ENCODE results near the gene TSPO. TPM values are rescaled to one million over a fixed set of nuclear protein-coding genes. Genes with fewer than 3 reads are reported as not detected.
"Not testable (repeated sequence)": the region's sequence is repeated elsewhere in the genome, so short reads cannot be mapped to it uniquely, and the experiment has no call there.

Gene TSPO
- total RNA-seq = 134 TPM
- polyA plus RNA-seq (ENCODE audit: insufficient read depth, low read depth, low replicate concordance) = 173 TPM
- long read RNA-seq, donor 1, transcript TSPO-202 (4 exons, 881 nt) = major isoform, 25 of 58 reads
- long read RNA-seq, donor 1, partial matches to known transcripts = 32 of 58 reads
- long read RNA-seq, donor 1, other reads (novel, unspliced or antisense) = 0 of 58 reads
- long read RNA-seq, donor 2, transcript TSPO-202 (4 exons, 881 nt) = major isoform, 44 of 84 reads
- long read RNA-seq, donor 2, partial matches to known transcripts = 40 of 84 reads
- long read RNA-seq, donor 2, other reads (novel, unspliced or antisense) = 0 of 84 reads
- long read RNA-seq, donor 3, transcript TSPO-202 (4 exons, 881 nt) = major isoform, 55 of 81 reads
- long read RNA-seq, donor 3, partial matches to known transcripts = 23 of 81 reads
- long read RNA-seq, donor 3, other reads (novel, unspliced or antisense) = 0 of 81 reads
- long read RNA-seq, donor 4, transcript TSPO-202 (4 exons, 881 nt) = major isoform, 23 of 43 reads
- long read RNA-seq, donor 4, partial matches to known transcripts = 20 of 43 reads
- long read RNA-seq, donor 4, other reads (novel, unspliced or antisense) = 0 of 43 reads
- long read RNA-seq, donor 5, partial matches to known transcripts = 0 of 2 reads
- long read RNA-seq, donor 5, other reads (novel, unspliced or antisense) = 0 of 2 reads
- long read RNA-seq, donor 6, transcript TSPO-202 (4 exons, 881 nt) = major isoform, 84 of 124 reads
- long read RNA-seq, donor 6, partial matches to known transcripts = 38 of 124 reads
- long read RNA-seq, donor 6, other reads (novel, unspliced or antisense) = 0 of 124 reads
- long read RNA-seq, donor 7, transcript TSPO-202 (4 exons, 881 nt) = major isoform, 86 of 152 reads
- long read RNA-seq, donor 7, partial matches to known transcripts = 59 of 152 reads
- long read RNA-seq, donor 7, other reads (novel, unspliced or antisense) = 4 of 152 reads
- long read RNA-seq, donor 8, transcript TSPO-202 (4 exons, 881 nt) = major isoform, 48 of 97 reads
- long read RNA-seq, donor 8, partial matches to known transcripts = 49 of 97 reads
- long read RNA-seq, donor 8, other reads (novel, unspliced or antisense) = 0 of 97 reads
- long read RNA-seq, donor 9, transcript TSPO-202 (4 exons, 881 nt) = major isoform, 40 of 78 reads
- long read RNA-seq, donor 9, partial matches to known transcripts = 36 of 78 reads
- long read RNA-seq, donor 9, other reads (novel, unspliced or antisense) = 0 of 78 reads
- long read RNA-seq, donor 10, transcript TSPO-202 (4 exons, 881 nt) = major isoform, 34 of 80 reads
- long read RNA-seq, donor 10, partial matches to known transcripts = 46 of 80 reads
- long read RNA-seq, donor 10, other reads (novel, unspliced or antisense) = 0 of 80 reads

DNA sequence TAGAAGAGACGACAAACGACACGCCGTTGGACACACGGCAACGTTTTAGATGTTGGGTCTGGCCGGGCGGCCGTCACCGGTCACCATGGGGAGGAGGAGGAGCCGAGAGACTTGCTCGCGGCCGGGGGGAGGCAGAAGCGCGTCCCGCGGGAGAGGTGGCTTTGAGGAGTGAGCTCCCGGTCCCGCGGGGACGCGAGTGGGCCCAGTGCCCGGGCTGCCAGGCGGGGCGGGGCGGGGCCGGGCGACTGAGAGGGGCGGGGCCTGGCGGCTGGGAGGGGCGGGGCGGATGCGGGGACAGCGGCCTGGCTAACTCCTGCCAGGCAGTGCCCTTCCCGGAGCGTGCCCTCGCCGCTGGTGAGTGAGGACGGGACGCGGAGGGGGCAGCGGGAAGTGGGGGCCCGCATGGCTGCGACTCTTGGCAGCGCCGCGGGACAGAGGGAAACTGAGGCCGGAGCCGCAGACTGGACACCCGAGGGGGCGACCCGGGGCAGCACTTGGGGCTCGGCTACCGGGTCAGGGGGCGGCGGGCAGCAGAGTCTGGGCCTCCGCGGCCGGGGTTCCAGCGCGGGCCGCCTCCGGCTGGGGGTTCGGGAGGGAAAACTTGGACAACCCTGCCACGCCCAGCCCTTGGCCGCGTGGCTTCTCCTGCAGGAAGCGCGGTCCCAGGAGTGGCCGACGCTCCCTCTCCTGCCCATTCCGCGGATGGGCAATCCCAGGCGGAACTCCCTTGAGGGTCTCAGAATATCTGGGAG is at the start of gene TSPO:
TSS of gene TSPO (plus strand) at position 309 of the 752 bp plus-strand sequence. CDS start 7,680 bp downstream, outside the sequence.
- Histone ChIP-seq H3K9me3 (ENCODE audit: control insufficient read depth in 2 of 3, insufficient read depth in 1 of 3, low read length in 3 of 3) (no peaks in the 10 kb centered on the region), H3K4me3 (ENCODE audit: low read length in 3 of 3) (peak within 1 kb of the TSS; percentile 56 to 69 (median 67)), H3K27me3 (ENCODE audit: control insufficient read depth, insufficient read depth, low read length) (no peaks in the 10 kb centered on the region), H3K4me1 (ENCODE audit: control insufficient read depth in 2 of 3, insufficient read depth in 2 of 3, low read depth in 1 of 3, low read length in 3 of 3) (peaks cover 0 to 17% (median 5%) of the 10 kb centered on the region in 3 donors), H3K36me3 (ENCODE audit: control insufficient read depth in 2 of 3, insufficient read depth in 3 of 3, low read length in 3 of 3) (no peaks in the 10 kb centered on the region), H3K9ac (ENCODE audit: low read length in 3 of 3) (peak within 1 kb of the TSS in 2 of 3 donors; percentile 65 to 77), H3K27ac (ENCODE audit: low read depth in 2 of 2, low read length in 2 of 2) (peak within 1 kb of the TSS; percentile 74 to 87)
- DNase-seq (peak; percentile 36 to 95 (median 63)), FAIRE-seq (no peak)
- intact Hi-C loops (cut with DNase I) = no loop called here
- TF ChIP-seq, protein P1, sequence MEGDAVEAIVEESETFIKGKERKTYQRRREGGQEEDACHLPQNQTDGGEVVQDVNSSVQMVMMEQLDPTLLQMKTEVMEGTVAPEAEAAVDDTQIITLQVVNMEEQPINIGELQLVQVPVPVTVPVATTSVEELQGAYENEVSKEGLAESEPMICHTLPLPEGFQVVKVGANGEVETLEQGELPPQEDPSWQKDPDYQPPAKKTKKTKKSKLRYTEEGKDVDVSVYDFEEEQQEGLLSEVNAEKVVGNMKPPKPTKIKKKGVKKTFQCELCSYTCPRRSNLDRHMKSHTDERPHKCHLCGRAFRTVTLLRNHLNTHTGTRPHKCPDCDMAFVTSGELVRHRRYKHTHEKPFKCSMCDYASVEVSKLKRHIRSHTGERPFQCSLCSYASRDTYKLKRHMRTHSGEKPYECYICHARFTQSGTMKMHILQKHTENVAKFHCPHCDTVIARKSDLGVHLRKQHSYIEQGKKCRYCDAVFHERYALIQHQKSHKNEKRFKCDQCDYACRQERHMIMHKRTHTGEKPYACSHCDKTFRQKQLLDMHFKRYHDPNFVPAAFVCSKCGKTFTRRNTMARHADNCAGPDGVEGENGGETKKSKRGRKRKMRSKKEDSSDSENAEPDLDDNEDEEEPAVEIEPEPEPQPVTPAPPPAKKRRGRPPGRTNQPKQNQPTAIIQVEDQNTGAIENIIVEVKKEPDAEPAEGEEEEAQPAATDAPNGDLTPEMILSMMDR (IDR thresholded peaks at IDR 0.05; ENCODE audit: borderline replicate concordance, extremely low read depth, insufficient read depth) = no peak

DNA sequence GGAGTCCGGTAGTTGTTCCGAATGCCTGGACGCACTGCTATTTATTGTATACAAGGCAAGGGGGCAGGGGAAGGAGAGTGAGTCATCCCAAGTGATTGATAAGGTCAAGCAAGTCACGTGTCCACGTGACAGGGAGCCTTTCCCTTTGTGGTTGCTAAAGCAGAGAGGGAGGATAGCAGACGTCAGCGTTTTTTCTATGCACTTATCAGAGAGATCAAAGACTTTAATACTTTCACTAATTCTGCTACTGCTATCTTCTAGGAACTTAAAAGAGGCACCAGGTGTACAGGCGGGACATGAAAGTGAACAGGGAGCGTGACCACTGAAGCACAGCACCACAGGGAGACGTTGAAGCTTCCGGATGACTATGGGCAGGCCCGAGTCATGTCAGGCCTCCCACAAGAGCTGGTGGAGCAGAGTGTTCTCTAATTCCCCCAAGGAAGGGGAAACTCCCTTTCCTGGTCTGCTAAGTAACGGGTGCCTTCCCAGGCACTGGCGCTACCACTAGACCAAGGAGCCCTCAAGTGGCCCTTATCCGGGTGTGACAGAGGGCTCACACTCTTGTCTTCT is 47.2 kb upstream of the TSPO start:
- FAIRE-seq; H3K27ac ChIP-seq (ENCODE audit: low read depth in 2 of 2, low read length in 2 of 2); intact Hi-C loops (cut with DNase I): not testable (repeated sequence)

DNA sequence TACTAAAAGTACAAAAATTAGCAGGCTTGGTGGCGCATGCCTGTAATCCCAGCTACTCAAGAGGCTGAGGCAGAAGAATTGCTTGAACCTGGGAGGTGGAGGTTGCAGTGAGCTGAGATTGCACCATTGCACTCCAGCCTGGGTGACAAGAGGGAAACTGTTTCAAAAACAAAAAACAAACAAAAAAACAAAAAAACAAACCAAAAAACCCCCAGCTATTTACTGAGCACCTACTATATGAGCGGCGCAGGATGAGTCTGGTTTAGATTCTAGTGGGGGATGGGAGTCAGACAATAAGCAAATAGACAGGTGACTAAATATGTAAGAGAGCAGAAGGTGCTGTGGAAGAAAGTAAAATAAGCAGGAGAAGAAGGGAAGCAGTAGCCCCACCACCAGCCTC is 46.4 kb upstream of the TSPO start:
- FAIRE-seq; H3K27ac ChIP-seq (ENCODE audit: low read depth in 2 of 2, low read length in 2 of 2): not testable (repeated sequence)

More for the DNA sequence above, 47.2 kb upstream of the TSPO start:
- peak in 3 of 5 donors; percentile 37 to 64 (median 62) for DNase-seq
- H3K9me3 ChIP-seq (ENCODE audit: control insufficient read depth in 2 of 3, insufficient read depth in 1 of 3, low read length in 3 of 3); H3K4me3 ChIP-seq (ENCODE audit: low read length in 3 of 3); H3K27me3 ChIP-seq (ENCODE audit: control insufficient read depth, insufficient read depth, low read length); H3K4me1 ChIP-seq (ENCODE audit: control insufficient read depth in 2 of 3, insufficient read depth in 2 of 3, low read depth in 1 of 3, low read length in 3 of 3); H3K36me3 ChIP-seq (ENCODE audit: control insufficient read depth in 2 of 3, insufficient read depth in 3 of 3, low read length in 3 of 3); H3K9ac ChIP-seq (ENCODE audit: low read length in 3 of 3): not testable (repeated sequence)

More for the DNA sequence above, 46.4 kb upstream of the TSPO start:
- H3K4me3 ChIP-seq (ENCODE audit: low read length in 3 of 3); H3K4me1 ChIP-seq (ENCODE audit: control insufficient read depth in 2 of 3, insufficient read depth in 2 of 3, low read depth in 1 of 3, low read length in 3 of 3); H3K9me3 ChIP-seq (ENCODE audit: control insufficient read depth in 2 of 3, insufficient read depth in 1 of 3, low read length in 3 of 3); H3K27me3 ChIP-seq (ENCODE audit: control insufficient read depth, insufficient read depth, low read length); H3K9ac ChIP-seq (ENCODE audit: low read length in 3 of 3); intact Hi-C loops (cut with DNase I); H3K36me3 ChIP-seq (ENCODE audit: control insufficient read depth in 2 of 3, insufficient read depth in 3 of 3, low read length in 3 of 3); DNase-seq: not testable (repeated sequence)

Data from kidney (tissue), 22 donors.